Neuron (in vitro differentiated cells): ENCODE results near the gene PNMA8A.

Experiments used
- H2AFZ ChIP-seq: one replicate; pipeline ENCODE4 v1.6.1; 2013; ENCODE audit warnings: low read depth, mild to moderate bottlenecking, inconsistent platforms, low read length, moderate library complexity
- H3K27me3 ChIP-seq: one replicate; pipeline ENCODE4 v1.6.1; 2013; ENCODE audit warnings: low read length; ENCODE audit not compliant: insufficient read depth
- H3K36me3 ChIP-seq: one replicate; pipeline ENCODE4 v1.6.1; 2013; ENCODE audit warnings: low read length; ENCODE audit not compliant: insufficient read depth
- H3K4me1 ChIP-seq: one replicate; pipeline ENCODE4 v1.6.1; 2013; ENCODE audit warnings: low read length; ENCODE audit not compliant: insufficient read depth
- H3K4me3 ChIP-seq: 2 replicates; pipeline ENCODE4 v1.5.1; 2013; ENCODE audit warnings: mild to moderate bottlenecking, low read length, moderate library complexity
- H3K9me3 ChIP-seq: one replicate; pipeline ENCODE4 v1.6.1; 2013; ENCODE audit warnings: low read length

The PNMA8A gene

DNA sequence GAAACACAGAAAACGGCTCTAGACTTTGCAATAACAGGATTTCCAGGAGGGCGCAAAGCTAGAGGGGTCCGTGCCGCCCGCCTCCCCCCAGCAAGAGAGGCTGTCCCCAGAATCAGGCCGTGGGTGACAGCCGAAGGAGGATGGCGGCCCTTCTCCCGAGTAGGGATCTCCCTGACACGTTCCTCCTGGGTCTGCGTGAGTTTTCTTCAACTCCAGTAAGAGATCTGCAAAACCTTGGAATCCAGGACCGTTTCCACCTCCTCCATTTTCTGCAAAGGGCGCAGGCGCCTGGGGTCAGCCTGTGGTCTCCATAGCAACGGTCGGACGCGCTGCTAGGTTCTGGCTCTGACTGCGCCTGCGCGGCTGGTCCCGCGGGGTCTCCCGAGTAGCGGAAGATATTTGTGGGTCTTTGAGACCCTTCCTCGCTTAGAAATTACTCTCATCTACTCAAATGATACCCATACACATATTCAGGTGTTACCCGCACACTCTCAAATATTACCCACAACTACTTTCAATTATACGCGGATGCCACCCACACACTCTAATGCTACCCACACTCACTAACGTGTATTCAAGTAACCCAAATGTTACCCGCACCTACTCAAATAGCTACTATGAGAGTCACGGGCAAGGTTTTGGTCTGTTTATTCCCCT, 44.7 kb downstream of the PNMA8A start:
- Histone ChIP-seq H3K27me3 (no peaks in the 10 kb centered on the region), H3K9me3 (no peaks in the 10 kb centered on the region), H2AFZ (peak overlapping the region; percentile 57), H3K36me3 (no peaks in the 10 kb centered on the region), H3K4me1 (peaks cover 31% of the 10 kb centered on the region), H3K4me3 (peak overlapping the region; percentile 41)

DNA sequence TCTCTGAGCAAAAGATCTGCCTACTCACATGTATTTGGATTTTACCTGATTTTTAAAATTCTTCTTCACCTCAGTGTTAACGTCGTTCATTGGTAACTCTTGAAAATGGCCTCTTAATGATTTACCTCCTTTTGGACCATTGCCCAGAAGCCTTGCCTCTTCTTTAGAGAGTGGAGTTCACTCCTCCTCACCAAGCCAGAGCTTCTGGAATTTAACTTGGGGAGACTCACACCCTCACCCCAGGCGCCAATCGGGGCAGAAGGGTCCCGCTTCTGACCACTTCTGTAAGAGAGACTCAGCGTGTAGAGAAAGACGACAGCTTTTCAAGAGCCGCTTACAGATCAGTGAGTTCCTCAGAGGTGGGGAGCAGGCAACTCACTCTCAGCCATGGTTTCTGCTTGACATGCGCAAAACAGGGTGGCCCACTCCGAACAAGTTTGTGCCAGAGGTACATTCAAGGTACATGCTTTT, 45.3 kb downstream of the PNMA8A start:
- H3K4me3 ChIP-seq = peak overlapping the region; percentile 41
- peaks cover 31% of the 10 kb centered on the region for H3K4me1 ChIP-seq
- H2AFZ ChIP-seq = peak overlapping the region; percentile 57
- no peaks in the 10 kb centered on the region for H3K36me3 ChIP-seq
- no peaks in the 10 kb centered on the region for H3K27me3 ChIP-seq
- no peaks in the 10 kb centered on the region for H3K9me3 ChIP-seq

DNA sequence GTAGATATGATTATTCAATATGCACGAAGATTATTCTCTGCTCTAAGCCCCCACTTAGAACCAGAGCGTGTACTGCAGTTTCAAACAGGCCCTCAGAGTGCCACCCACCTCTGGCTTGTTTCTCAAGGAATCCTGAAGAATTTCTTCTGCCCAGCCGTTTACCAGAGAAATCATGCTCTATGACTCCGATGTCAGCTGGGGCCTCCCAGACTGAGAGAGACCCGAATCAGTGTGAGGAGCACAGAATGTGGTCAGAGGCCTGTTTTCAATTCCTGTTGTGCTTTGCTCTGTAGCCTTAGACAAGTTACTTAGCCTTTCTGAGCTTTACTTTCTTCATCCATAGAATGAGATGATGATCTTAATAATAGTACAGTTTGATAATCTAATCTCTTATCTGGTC, 48.2 kb downstream of the PNMA8A start:
- Histone ChIP-seq H3K27me3 (no peaks in the 10 kb centered on the region), H3K4me3 (no peak overlapping the region), H2AFZ (no peak overlapping the region), H3K36me3 (no peaks in the 10 kb centered on the region), H3K4me1 (peaks cover 21% of the 10 kb centered on the region), H3K9me3 (no peaks in the 10 kb centered on the region)

DNA sequence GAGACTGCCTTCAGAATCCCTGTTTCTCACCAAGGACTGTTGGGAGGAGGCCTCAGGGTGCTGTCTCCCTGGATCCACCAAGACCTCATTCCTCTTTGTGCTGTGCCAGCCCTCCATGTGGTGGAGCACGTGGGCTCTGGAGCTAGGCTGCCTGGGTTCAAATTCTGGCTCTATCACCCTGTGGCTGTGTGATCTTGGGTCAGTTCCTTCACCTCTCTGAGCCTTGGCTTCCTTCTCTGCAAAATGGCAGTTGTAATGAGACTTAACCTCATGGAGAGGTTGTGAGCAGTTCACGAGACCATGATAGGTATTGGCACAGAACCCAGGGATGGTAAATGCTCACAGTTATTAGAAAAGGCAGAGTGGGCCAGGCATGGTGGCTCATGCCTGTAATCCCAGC, 49.0 kb downstream of the PNMA8A start:
- no peak overlapping the region for H3K4me3 ChIP-seq
- no peaks in the 10 kb centered on the region for H3K9me3 ChIP-seq
- no peak overlapping the region for H2AFZ ChIP-seq
- peaks cover 15% of the 10 kb centered on the region for H3K4me1 ChIP-seq
- H3K36me3 ChIP-seq = no peaks in the 10 kb centered on the region
- no peaks in the 10 kb centered on the region for H3K27me3 ChIP-seq

DNA sequence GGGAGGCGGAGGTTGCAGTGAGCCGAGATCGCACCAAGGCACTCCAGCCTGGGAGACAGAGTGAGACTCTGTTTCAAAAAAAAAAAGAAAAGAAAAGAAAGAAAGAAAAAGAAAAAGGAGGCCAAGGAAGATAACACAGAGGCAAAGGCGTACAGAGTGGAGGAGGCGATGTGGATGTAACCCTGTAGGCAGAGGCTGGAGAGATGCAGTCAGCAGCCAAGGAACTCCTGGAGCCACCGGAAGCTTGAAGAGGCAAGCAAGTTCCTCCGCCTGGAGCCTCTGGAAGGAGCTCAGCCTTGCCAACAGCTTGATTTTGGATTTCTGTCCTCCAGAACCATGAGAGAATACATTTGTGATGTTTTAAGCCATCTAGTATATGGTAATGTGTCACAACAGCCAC, 51.3 kb downstream of the PNMA8A start:
- Histone ChIP-seq H3K36me3 (no peaks in the 10 kb centered on the region), H2AFZ (no peak overlapping the region), H3K9me3 (no peaks in the 10 kb centered on the region), H3K4me1 (peaks cover 6% of the 10 kb centered on the region), H3K27me3 (no peaks in the 10 kb centered on the region), H3K4me3 (no peak overlapping the region)
